Measurements from ENCODE around the gene ABI2. TPM values are rescaled to one million over a fixed set of nuclear protein-coding genes. Genes with fewer than 3 reads are reported as not detected.

Gene ABI2
- total RNA-seq, 1 experiment from 2014 or later = 75.6 TPM

- CTCF ChIA-PET = no interaction called here
- no peaks in the 10 kb centered on the region for H3K79me2 ChIP-seq (ENCODE audit: insufficient read depth, low read length)
- RAD21 ChIA-PET (ENCODE audit: low non-redundant PET in 1 of 2, low total read pairs in 2 of 2, uncharacterized antibody in 2 of 2, unreplicated experiment in 2 of 2) = no interaction called here
- H3K9me3 ChIP-seq (ENCODE audit: control insufficient read depth in 1 of 2, insufficient read depth in 1 of 2, low read depth in 1 of 2, low read length in 2 of 2) = no peaks in the 10 kb centered on the region
- no peak overlapping the region for H3K27ac ChIP-seq (ENCODE audit: low read depth, low read length)
- TF ChIP-seq FOSL1 (IDR thresholded peaks at IDR 0.05; ENCODE audit: low read depth) (no peak), MAX (IDR thresholded peaks at IDR 0.05) (no peak), SRF (IDR thresholded peaks at IDR 0.05; ENCODE audit: low read depth) (no peak), POLR2AphosphoS5 (IDR thresholded peaks at IDR 0.05; ENCODE audit: low read depth, low read length) (no peak), ZBTB33 (IDR thresholded peaks at IDR 0.05; ENCODE audit: extremely low read depth, insufficient replicate concordance, low read length) (no peak), EZH2phosphoT487 (IDR thresholded peaks at IDR 0.05; ENCODE audit: borderline replicate concordance) (no peak), TCF7L2 (IDR thresholded peaks at IDR 0.05; ENCODE audit: borderline replicate concordance, extremely low read depth, insufficient read depth, insufficient read length) (no peak), SIN3A (IDR thresholded peaks at IDR 0.05; ENCODE audit: low read depth) (no peak), CBX3 (IDR thresholded peaks at IDR 0.05; ENCODE audit: low read depth) (no peak), ZNF274 (IDR thresholded peaks at IDR 0.05; ENCODE audit: low read depth, low read length) (no peak), ATF3 (IDR thresholded peaks at IDR 0.05) (no peak), CEBPB (IDR thresholded peaks at IDR 0.05; ENCODE audit: low read depth) (no peak), REST (IDR thresholded peaks at IDR 0.05; ENCODE audit: low read depth) (no peak), RAD21 (IDR thresholded peaks at IDR 0.05; ENCODE audit: low read depth) (no peak)
- no peak for ATAC-seq
- DNase-seq (ENCODE audit: low read depth, low spot score) = no peak
- no TSS peak for BruUV-seq (replicated peaks)
- no peaks in the 10 kb centered on the region for H4K20me1 ChIP-seq (ENCODE audit: insufficient read depth)
- H3K4me2 ChIP-seq (ENCODE audit: low read length) = no peak overlapping the region
- H2AFZ ChIP-seq (ENCODE audit: low read depth, low read length, poor library complexity, severe bottlenecking) = no peak overlapping the region
- POLR2A ChIA-PET = no interaction called here
- no peak overlapping the region for H3K9ac ChIP-seq (ENCODE audit: low read length)
- H3K4me3 ChIP-seq (replicated peaks in 1 of 2; ENCODE audit: low read depth in 1 of 2, low read length in 2 of 2) = no peak overlapping the region
- no peaks in the 10 kb centered on the region for H3K27me3 ChIP-seq (ENCODE audit: insufficient read depth, low read length)
- no peaks in the 10 kb centered on the region for H3K4me1 ChIP-seq (ENCODE audit: control insufficient read depth in 1 of 2, insufficient read depth in 2 of 2, low read length in 2 of 2)
- no peaks in the 10 kb centered on the region for H3K9me2 ChIP-seq (ENCODE audit: insufficient read depth)
- intact Hi-C loops (cut with micrococcal nuclease) = no loop called here
- peaks cover 0 to 8% of the 10 kb centered on the region in 2 experiments; a peak in 1 of 4 replicates for H3K36me3 ChIP-seq (ENCODE audit: control insufficient read depth in 1 of 2, insufficient read depth in 2 of 2, low read length in 2 of 2)
Observed at GRCh38 chr2:203462308-203462707, 134.1 kb downstream of the ABI2 start.

Data from HCT116 (cell line).